Right lobe of liver (tissue), 4 donors: ENCODE results near the gene MTA1.

Experiments used
- CTCF ChIP-seq, 4 donors: fragments of 200-600 bp in 3 of 4; fragments of 450-650 bp in 1 of 4; IDR thresholded peaks; one replicate each; pipeline versions ENCODE4 v1.5.1 to v1.8.0; 2016 to 2022; ENCODE audit warnings: antibody characterized with exemption in 4 of 4, mild to moderate bottlenecking in 2 of 4
- POLR2A ChIP-seq: fragments of 450-650 bp; IDR thresholded peaks from one replicate; pipeline ENCODE4 v1.6.1; 2017; ENCODE audit warnings: antibody characterized with exemption, mild to moderate bottlenecking
- donor health status: DM: no; HTN: no; CAD: no.
- donor health status: DM: no; HTN: no; CAD: no.
- donor health status: DM: no; HTN: yes; CAD: no.

GRCh38 chr14:105495990-105496830 is 76.6 kb downstream of the MTA1 start:
- TF ChIP-seq CTCF (IDR thresholded peaks at IDR 0.05), result no peak
- TF ChIP-seq POLR2A, result no peak
